Breast epithelium (tissue), 4 donors: ENCODE measurements around the gene CREB3L2. TPM values are rescaled to one million over a fixed set of nuclear protein-coding genes. Genes with fewer than 3 reads are reported as not detected.
"Not testable (repeated sequence)": the region's sequence is repeated elsewhere in the genome, so short reads cannot be mapped to it uniquely, and the experiment has no call there.

ENCODE experiments used
- DNase-seq, 2 donors: peaks; one replicate each; pipeline ENCODE4 v3.0.0-alpha.2; 2019; ENCODE audit warnings: low spot score in 2 of 2
- H3K27ac ChIP-seq, 2 donors: fragments of 200-600 bp; sonication (generic) in 1 of 2; one replicate each; pipeline ENCODE4 v1.5.1; 2016 to 2019; ENCODE audit warnings: mild to moderate bottlenecking in 1 of 2
- H3K27me3 ChIP-seq, 2 donors: fragments of 200-600 bp; sonication (generic) in 1 of 2; one replicate each; pipeline versions ENCODE4 v1.5.1 to v1.6.0; 2017 to 2019; ENCODE audit warnings: control low read depth in 1 of 2, mild to moderate bottlenecking in 1 of 2
- H3K36me3 ChIP-seq: fragments of 200-600 bp; one replicate; pipeline ENCODE4 v1.5.1; 2019
- H3K4me1 ChIP-seq, 2 donors: fragments of 200-600 bp; sonication (generic); one replicate each; pipeline ENCODE4 v1.5.1; 2016 to 2019; ENCODE audit warnings: control low read depth in 1 of 2
- H3K4me3 ChIP-seq, 3 donors: fragments of 200-600 bp; sonication (generic); 1 replicate in 2 of 3; 2 replicates in 1 of 3; pipeline ENCODE4 v1.5.1; 2016 to 2019; ENCODE audit warnings: mild to moderate bottlenecking in 3 of 3, moderate library complexity in 2 of 3
- H3K9me3 ChIP-seq, 2 donors: fragments of 200-600 bp; sonication (generic) in 1 of 2; one replicate each; pipeline ENCODE4 v1.5.1; 2016 to 2019; ENCODE audit warnings: control low read depth in 1 of 2
- CTCF ChIP-seq, 3 donors: fragments of 450-650 bp; IDR thresholded peaks; one replicate each; pipeline ENCODE4 v1.5.1; 2016 to 2017; ENCODE audit warnings: antibody characterized with exemption in 3 of 3, mild to moderate bottlenecking in 3 of 3, moderate library complexity in 3 of 3
- POLR2A ChIP-seq: fragments of 450-650 bp; IDR thresholded peaks from one replicate; pipeline ENCODE4 v1.6.1; 2016; ENCODE audit warnings: antibody characterized with exemption, mild to moderate bottlenecking, moderate library complexity
- POLR2AphosphoS5 ChIP-seq, 3 donors: sonication (generic); formaldehyde crosslinking; IDR thresholded peaks; one replicate each; pipeline ENCODE4 v1.6.1; 2017; ENCODE audit warnings: antibody characterized with exemption in 3 of 3
- intact Hi-C: fragments of 100-400 bp; cut with DNase I; formaldehyde crosslinking; loops from one replicate; pipeline ENCODE4 v1.15.1; 2023; ENCODE audit warnings: low total_unique reads
- total RNA-seq, 3 donors: library from RNA; depleted of rRNA; stranded (reverse); fragments of >200 nt; gene quantifications; one replicate each; pipeline ENCODE4 v1.1.0, GENCODE V29; 2016

Gene CREB3L2
- total RNA-seq, 3 donors from 2014 or later = 23.0 to 46.5 (median 40.5) TPM

GRCh38 chr7:138014686-138015085 lies 12.8 kb upstream of the CREB3L2 start:
- no peak for TF ChIP-seq POLR2A
- no peaks in the 10 kb centered on the region for H3K36me3 ChIP-seq
- H3K4me1 ChIP-seq = no peaks in the 10 kb centered on the region
- no peak overlapping the region for H3K27ac ChIP-seq
- no peak overlapping the region for H3K4me3 ChIP-seq
- intact Hi-C loops = no loop called here
- no peaks in the 10 kb centered on the region for H3K9me3 ChIP-seq
- DNase-seq = no peak
- no peaks in the 10 kb centered on the region for H3K27me3 ChIP-seq

- H3K27me3 ChIP-seq, H3K9me3 ChIP-seq, H3K36me3 ChIP-seq, H3K4me1 ChIP-seq, DNase-seq, intact Hi-C loops, H3K27ac ChIP-seq, H3K4me3 ChIP-seq: not testable (repeated sequence)
Observed at GRCh38 chr7:138014201-138014600, 12.3 kb upstream of the CREB3L2 start.

- TF ChIP-seq POLR2AphosphoS5 (IDR thresholded peaks at IDR 0.05) = no peak
- no peak for TF ChIP-seq POLR2A
- no peak for TF ChIP-seq CTCF (IDR thresholded peaks at IDR 0.05)
- no peak overlapping the region for H3K4me3 ChIP-seq
- H3K36me3 ChIP-seq = no peaks in the 10 kb centered on the region
- intact Hi-C loops = no loop called here
- no peaks in the 10 kb centered on the region for H3K4me1 ChIP-seq
- no peaks in the 10 kb centered on the region for H3K27me3 ChIP-seq
- no peak for DNase-seq
- H3K27ac ChIP-seq = no peak overlapping the region
- no peaks in the 10 kb centered on the region for H3K9me3 ChIP-seq
Observed at GRCh38 chr7:138009350-138009653, 7.4 kb upstream of the CREB3L2 start.

- intact Hi-C loops = no loop called here
- no peak for DNase-seq
- H3K4me3 ChIP-seq = no peak overlapping the region
- no peaks in the 10 kb centered on the region for H3K4me1 ChIP-seq
- no peak overlapping the region for H3K27ac ChIP-seq
- no peaks in the 10 kb centered on the region for H3K36me3 ChIP-seq
- no peaks in the 10 kb centered on the region for H3K9me3 ChIP-seq
- H3K27me3 ChIP-seq = no peaks in the 10 kb centered on the region
- TF ChIP-seq CTCF (IDR thresholded peaks at IDR 0.05) (peak; percentile 86 to 92 (median 89)), POLR2AphosphoS5 (IDR thresholded peaks at IDR 0.05) (peak in 1 of 3 donors; percentile 15), POLR2A (no peak)
Observed at GRCh38 chr7:138008588-138009349, 6.9 kb upstream of the CREB3L2 start.

GRCh38 chr7:138008019-138008587 lies 6.2 kb upstream of the CREB3L2 start:
- no peak for DNase-seq
- Histone ChIP-seq H3K36me3 (no peaks in the 10 kb centered on the region), H3K27ac (no peak overlapping the region), H3K9me3 (no peaks in the 10 kb centered on the region), H3K4me3 (no peak overlapping the region), H3K4me1 (no peaks in the 10 kb centered on the region), H3K27me3 (no peaks in the 10 kb centered on the region)
- no peak for TF ChIP-seq POLR2AphosphoS5 (IDR thresholded peaks at IDR 0.05)
- no peak for TF ChIP-seq CTCF (IDR thresholded peaks at IDR 0.05)
- no peak for TF ChIP-seq POLR2A
- intact Hi-C loops = no loop called here

- intact Hi-C loops = no loop called here
- H3K4me3 ChIP-seq = no peak overlapping the region
Observed at GRCh38 chr7:138006106-138006505, 4.2 kb upstream of the CREB3L2 start.

More at GRCh38 chr7:138006106-138006505, 4.2 kb upstream of the CREB3L2 start:
- DNase-seq = no peak
- TF ChIP-seq CTCF (IDR thresholded peaks at IDR 0.05) = no peak
- TF ChIP-seq POLR2AphosphoS5 (IDR thresholded peaks at IDR 0.05) = no peak
- no peak for TF ChIP-seq POLR2A
- H3K9me3 ChIP-seq = no peaks in the 10 kb centered on the region
- no peaks in the 10 kb centered on the region for H3K4me1 ChIP-seq
- H3K27ac ChIP-seq = no peak overlapping the region
- H3K27me3 ChIP-seq = no peaks in the 10 kb centered on the region
- no peaks in the 10 kb centered on the region for H3K36me3 ChIP-seq
